Liver (tissue), 9 donors: Measurements from ENCODE around the gene CALML5. TPM values are rescaled to one million over a fixed set of nuclear protein-coding genes. Genes with fewer than 3 reads are reported as not detected.

Source experiments
- DNase-seq: peaks from one replicate; pipeline ENCODE4 v3.0.0-alpha.2; 2017; ENCODE audit warnings: low spot score
- H3K27ac ChIP-seq, 2 donors: one replicate each; pipeline ENCODE4 v1.7.0; 2013; ENCODE audit warnings: inconsistent platforms in 2 of 2, low read length in 2 of 2, control low read depth in 1 of 2, low read depth in 1 of 2, mild to moderate bottlenecking in 1 of 2
- H3K27me3 ChIP-seq, 4 donors: one replicate each; pipeline versions ENCODE4 v1.6.1 to v1.7.0; 2013; ENCODE audit warnings: low read length in 3 of 4, inconsistent platforms in 1 of 4, mild to moderate bottlenecking in 1 of 4, moderate library complexity in 1 of 4; ENCODE audit not compliant: control insufficient read depth in 4 of 4, insufficient read depth in 4 of 4
- H3K36me3 ChIP-seq, 4 donors: one replicate each; pipeline versions ENCODE4 v1.6.1 to v1.7.0; 2013; ENCODE audit warnings: low read length in 3 of 4, mild to moderate bottlenecking in 3 of 4, low read depth in 1 of 4, moderate library complexity in 1 of 4; ENCODE audit not compliant: control insufficient read depth in 4 of 4, insufficient read depth in 3 of 4
- H3K4me1 ChIP-seq, 4 donors: one replicate each; pipeline versions ENCODE4 v1.6.1 to v1.7.0; 2013; ENCODE audit warnings: low read length in 3 of 4, mild to moderate bottlenecking in 3 of 4, moderate library complexity in 1 of 4; ENCODE audit not compliant: control insufficient read depth in 4 of 4, insufficient read depth in 4 of 4
- H3K4me3 ChIP-seq, 3 donors: one replicate each; pipeline versions ENCODE4 v1.6.1 to v1.7.0; 2013; ENCODE audit warnings: low read length in 3 of 3, control low read depth in 1 of 3, low read depth in 1 of 3, mild to moderate bottlenecking in 1 of 3
- H3K9ac ChIP-seq, 2 donors: one replicate each; pipeline ENCODE4 v1.7.0; 2013; ENCODE audit warnings: low read length in 2 of 2, mild to moderate bottlenecking in 2 of 2, moderate library complexity in 2 of 2, control low read depth in 1 of 2, low read depth in 1 of 2
- H3K9me3 ChIP-seq, 4 donors: one replicate each; pipeline versions ENCODE4 v1.6.1 to v1.7.0; 2013; ENCODE audit warnings: low read length in 3 of 4; ENCODE audit not compliant: control insufficient read depth in 4 of 4
- ATF3 ChIP-seq: IDR thresholded peaks from 2 replicates; pipeline ENCODE4 v1.6.1; 2016; ENCODE audit warnings: antibody characterized with exemption
- EGR1 ChIP-seq, 2 donors: IDR thresholded peaks; 2 replicates each; pipeline ENCODE4 v1.6.1; 2016 to 2018; ENCODE audit warnings: antibody characterized with exemption in 2 of 2, low read depth in 2 of 2
- FOXA1 ChIP-seq: IDR thresholded peaks from 2 replicates; pipeline ENCODE4 v1.6.1; 2016; ENCODE audit warnings: antibody characterized with exemption
- FOXA2 ChIP-seq: IDR thresholded peaks from 2 replicates; pipeline ENCODE4 v1.6.1; 2016; ENCODE audit warnings: antibody characterized with exemption
- GABPA ChIP-seq, 2 donors: IDR thresholded peaks in 1 of 2; conservative IDR thresholded peaks in 1 of 2; 2 replicates each; pipeline ENCODE4 v1.6.1; 2016; ENCODE audit warnings: antibody characterized with exemption in 2 of 2, mild to moderate bottlenecking in 1 of 2, moderate library complexity in 1 of 2
- HNF4A ChIP-seq, 2 donors: conservative IDR thresholded peaks; 2 replicates each; pipeline ENCODE4 v1.6.1; 2016; ENCODE audit warnings: antibody characterized with exemption in 2 of 2, mild to moderate bottlenecking in 2 of 2
- JUND ChIP-seq, 2 donors: IDR thresholded peaks; 2 replicates each; pipeline ENCODE4 v1.6.1; 2016; ENCODE audit warnings: antibody characterized with exemption in 2 of 2
- NR2F2 ChIP-seq: IDR thresholded peaks from 2 replicates; pipeline ENCODE4 v1.6.1; 2016; ENCODE audit warnings: antibody characterized with exemption
- RAD21 ChIP-seq, 2 donors: IDR thresholded peaks; 2 replicates each; pipeline ENCODE4 v1.6.1; 2016; ENCODE audit warnings: antibody characterized with exemption in 2 of 2, mild to moderate bottlenecking in 2 of 2
- TAF1 ChIP-seq: conservative IDR thresholded peaks from 2 replicates; pipeline ENCODE4 v1.6.1; 2016; ENCODE audit warnings: antibody characterized with exemption, mild to moderate bottlenecking
- YY1 ChIP-seq: IDR thresholded peaks from 2 replicates; pipeline ENCODE4 v1.6.1; 2016; ENCODE audit warnings: antibody characterized with exemption, mild to moderate bottlenecking
- WGBS: extraction: QIAGEN DNeasy Blood & Tissue Kit; methylation state at CpG from one replicate; pipeline ENCODE4 v1.1.7; 2013; 5-methylcytosine and 5-hydroxymethylcytosine counted together
- polyA plus RNA-seq, 2 donors: library from polyadenylated mRNA; stranded (reverse) in 1 of 2; unstranded in 1 of 2; fragments of 200-250 nt in 1 of 2; fragments of >200 nt in 1 of 2; fragmentation: Nextera tagmentation in 1 of 2; extraction: Ambion mirVana in 1 of 2; gene quantifications; one replicate each; pipeline versions ENCODE4 v1.2.1 to v1.2.3, GENCODE V29; 2013 to 2015
- total RNA-seq, 2 donors: library from RNA; depleted of rRNA; stranded (reverse); fragments of >200 nt; gene quantifications; one replicate each; pipeline ENCODE4 v1.2.3, GENCODE V29; 2014
- TF ChIP-seq, protein P1 (sequence below): IDR thresholded peaks from 2 replicates; pipeline ENCODE4 v1.6.1; 2016; ENCODE audit warnings: antibody characterized with exemption, mild to moderate bottlenecking
- TF ChIP-seq, protein P2 (sequence below): fragments of 150-350 bp; IDR thresholded peaks from 2 replicates; pipeline ENCODE4 v1.5.1; 2017; ENCODE audit warnings: improper control_type of control experiment, low read depth, low read length; ENCODE audit not compliant: missing input control
- TF ChIP-seq, protein P3 (sequence below): IDR thresholded peaks from 2 replicates; pipeline ENCODE4 v1.6.1; 2016; ENCODE audit warnings: antibody characterized with exemption
- donor health status: healthy.
- donor health status: healthy.
- donor health status: healthy.
- donor health status: healthy.
- donor health status: healthy.

Gene CALML5
- total and polyA plus RNA-seq, 4 donors: not detected

DNA sequence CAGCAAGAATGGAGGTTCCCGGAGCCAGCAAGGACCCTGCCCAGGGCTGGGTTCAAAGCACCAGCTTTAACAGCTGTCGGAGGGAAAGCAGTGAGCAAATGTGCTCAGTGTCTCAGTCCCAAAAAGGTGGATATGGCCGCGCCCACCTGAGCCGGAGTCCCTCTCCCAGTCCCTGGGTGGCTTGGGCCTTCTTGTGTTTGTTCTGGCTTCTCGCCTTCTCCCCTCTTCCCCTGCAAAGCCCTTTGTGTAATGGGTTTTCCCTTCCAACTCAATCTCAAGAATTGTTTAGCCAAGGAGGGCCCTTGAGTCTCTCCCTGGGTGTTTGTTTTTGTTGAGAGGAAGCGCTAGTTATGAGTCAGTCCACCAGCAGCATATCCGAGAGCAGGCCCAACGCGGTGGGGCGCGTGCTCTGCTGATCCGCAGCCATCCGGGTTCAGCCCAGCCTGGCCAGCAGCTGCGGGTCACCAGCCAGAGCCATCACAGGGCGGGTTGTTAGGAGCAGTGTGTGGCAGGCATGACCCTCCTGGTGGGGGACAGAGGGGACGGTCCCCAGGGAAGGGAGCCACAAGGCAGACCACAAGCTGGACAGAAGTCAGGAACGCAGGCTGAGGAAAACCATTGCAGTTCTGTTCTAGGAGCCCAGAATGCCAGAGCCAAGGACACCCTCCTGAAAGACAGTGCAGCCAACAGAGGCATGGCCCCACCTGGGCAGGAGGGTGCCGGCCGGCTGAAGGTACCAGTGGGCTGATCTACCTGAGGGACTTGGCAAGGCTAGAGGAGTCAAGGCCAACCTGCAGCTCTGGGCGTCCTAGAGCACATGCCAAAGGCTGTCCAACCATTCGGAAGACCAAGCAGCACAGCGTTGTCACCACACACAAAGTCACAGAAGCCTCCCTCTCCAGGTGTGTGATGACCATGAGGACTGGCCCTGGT, 46.7 kb upstream of the CALML5 start:
- H3K9me3 ChIP-seq: no peaks in the 10 kb centered on the region
- no peak overlapping the region for H3K9ac ChIP-seq
- H3K27ac ChIP-seq: no peak overlapping the region
- peaks cover 3 to 44% (median 29%) of the 10 kb centered on the region in 4 donors for H3K4me1 ChIP-seq
- H3K27me3 ChIP-seq: no peaks in the 10 kb centered on the region
- no peaks in the 10 kb centered on the region for H3K36me3 ChIP-seq
- H3K4me3 ChIP-seq: no peak overlapping the region
- TF ChIP-seq TAF1 (no peak), RAD21 (IDR thresholded peaks at IDR 0.05) (no peak), YY1 (no peak), JUND (IDR thresholded peaks at IDR 0.05) (no peak), FOXA2 (no peak), EGR1 (IDR thresholded peaks at IDR 0.05; ENCODE audit: low read depth in 2 of 2) (no peak), ATF3 (no peak)
- TF ChIP-seq, protein P1, sequence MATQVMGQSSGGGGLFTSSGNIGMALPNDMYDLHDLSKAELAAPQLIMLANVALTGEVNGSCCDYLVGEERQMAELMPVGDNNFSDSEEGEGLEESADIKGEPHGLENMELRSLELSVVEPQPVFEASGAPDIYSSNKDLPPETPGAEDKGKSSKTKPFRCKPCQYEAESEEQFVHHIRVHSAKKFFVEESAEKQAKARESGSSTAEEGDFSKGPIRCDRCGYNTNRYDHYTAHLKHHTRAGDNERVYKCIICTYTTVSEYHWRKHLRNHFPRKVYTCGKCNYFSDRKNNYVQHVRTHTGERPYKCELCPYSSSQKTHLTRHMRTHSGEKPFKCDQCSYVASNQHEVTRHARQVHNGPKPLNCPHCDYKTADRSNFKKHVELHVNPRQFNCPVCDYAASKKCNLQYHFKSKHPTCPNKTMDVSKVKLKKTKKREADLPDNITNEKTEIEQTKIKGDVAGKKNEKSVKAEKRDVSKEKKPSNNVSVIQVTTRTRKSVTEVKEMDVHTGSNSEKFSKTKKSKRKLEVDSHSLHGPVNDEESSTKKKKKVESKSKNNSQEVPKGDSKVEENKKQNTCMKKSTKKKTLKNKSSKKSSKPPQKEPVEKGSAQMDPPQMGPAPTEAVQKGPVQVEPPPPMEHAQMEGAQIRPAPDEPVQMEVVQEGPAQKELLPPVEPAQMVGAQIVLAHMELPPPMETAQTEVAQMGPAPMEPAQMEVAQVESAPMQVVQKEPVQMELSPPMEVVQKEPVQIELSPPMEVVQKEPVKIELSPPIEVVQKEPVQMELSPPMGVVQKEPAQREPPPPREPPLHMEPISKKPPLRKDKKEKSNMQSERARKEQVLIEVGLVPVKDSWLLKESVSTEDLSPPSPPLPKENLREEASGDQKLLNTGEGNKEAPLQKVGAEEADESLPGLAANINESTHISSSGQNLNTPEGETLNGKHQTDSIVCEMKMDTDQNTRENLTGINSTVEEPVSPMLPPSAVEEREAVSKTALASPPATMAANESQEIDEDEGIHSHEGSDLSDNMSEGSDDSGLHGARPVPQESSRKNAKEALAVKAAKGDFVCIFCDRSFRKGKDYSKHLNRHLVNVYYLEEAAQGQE: no peak
- TF ChIP-seq, protein P2, sequence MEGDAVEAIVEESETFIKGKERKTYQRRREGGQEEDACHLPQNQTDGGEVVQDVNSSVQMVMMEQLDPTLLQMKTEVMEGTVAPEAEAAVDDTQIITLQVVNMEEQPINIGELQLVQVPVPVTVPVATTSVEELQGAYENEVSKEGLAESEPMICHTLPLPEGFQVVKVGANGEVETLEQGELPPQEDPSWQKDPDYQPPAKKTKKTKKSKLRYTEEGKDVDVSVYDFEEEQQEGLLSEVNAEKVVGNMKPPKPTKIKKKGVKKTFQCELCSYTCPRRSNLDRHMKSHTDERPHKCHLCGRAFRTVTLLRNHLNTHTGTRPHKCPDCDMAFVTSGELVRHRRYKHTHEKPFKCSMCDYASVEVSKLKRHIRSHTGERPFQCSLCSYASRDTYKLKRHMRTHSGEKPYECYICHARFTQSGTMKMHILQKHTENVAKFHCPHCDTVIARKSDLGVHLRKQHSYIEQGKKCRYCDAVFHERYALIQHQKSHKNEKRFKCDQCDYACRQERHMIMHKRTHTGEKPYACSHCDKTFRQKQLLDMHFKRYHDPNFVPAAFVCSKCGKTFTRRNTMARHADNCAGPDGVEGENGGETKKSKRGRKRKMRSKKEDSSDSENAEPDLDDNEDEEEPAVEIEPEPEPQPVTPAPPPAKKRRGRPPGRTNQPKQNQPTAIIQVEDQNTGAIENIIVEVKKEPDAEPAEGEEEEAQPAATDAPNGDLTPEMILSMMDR: no peak
- WGBS: 79% methylated on average over 23 of the region's 23 CpGs
- no peak for DNase-seq

DNA sequence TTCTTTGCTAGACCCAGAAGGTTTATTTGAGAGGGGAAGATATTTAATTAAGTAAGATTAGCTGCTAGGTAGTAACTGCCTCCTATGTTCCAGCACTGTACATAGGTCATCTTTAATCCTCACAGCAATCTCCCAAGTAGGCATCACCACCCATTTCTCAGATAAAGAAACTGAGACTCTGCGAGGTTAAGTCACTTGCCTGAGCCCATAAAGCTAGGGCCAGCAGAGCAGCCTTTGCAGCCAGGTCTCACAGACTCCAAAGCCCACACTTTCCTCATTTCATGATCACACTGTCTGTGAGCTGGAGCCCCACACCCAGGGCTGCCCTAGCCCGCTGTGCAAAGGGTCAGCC, 46.0 kb upstream of the CALML5 start:
- Histone ChIP-seq H3K9me3 (no peaks in the 10 kb centered on the region), H3K4me1 (peaks cover 3 to 44% (median 29%) of the 10 kb centered on the region in 4 donors), H3K27me3 (no peaks in the 10 kb centered on the region), H3K9ac (no peak overlapping the region), H3K36me3 (no peaks in the 10 kb centered on the region), H3K27ac (no peak overlapping the region), H3K4me3 (no peak overlapping the region)
- no peak for TF ChIP-seq HNF4A (conservative IDR thresholded peaks at IDR 0.05)
- TF ChIP-seq ATF3: no peak
- TF ChIP-seq GABPA (IDR thresholded peaks at IDR 0.05 in 1 of 2, conservative IDR thresholded peaks at IDR 0.05 in 1 of 2): no peak
- TF ChIP-seq NR2F2: no peak
- no peak for TF ChIP-seq FOXA1
- TF ChIP-seq FOXA2: no peak
- TF ChIP-seq, protein P3, sequence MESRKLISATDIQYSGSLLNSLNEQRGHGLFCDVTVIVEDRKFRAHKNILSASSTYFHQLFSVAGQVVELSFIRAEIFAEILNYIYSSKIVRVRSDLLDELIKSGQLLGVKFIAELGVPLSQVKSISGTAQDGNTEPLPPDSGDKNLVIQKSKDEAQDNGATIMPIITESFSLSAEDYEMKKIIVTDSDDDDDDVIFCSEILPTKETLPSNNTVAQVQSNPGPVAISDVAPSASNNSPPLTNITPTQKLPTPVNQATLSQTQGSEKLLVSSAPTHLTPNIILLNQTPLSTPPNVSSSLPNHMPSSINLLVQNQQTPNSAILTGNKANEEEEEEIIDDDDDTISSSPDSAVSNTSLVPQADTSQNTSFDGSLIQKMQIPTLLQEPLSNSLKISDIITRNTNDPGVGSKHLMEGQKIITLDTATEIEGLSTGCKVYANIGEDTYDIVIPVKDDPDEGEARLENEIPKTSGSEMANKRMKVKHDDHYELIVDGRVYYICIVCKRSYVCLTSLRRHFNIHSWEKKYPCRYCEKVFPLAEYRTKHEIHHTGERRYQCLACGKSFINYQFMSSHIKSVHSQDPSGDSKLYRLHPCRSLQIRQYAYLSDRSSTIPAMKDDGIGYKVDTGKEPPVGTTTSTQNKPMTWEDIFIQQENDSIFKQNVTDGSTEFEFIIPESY: no peak
- DNase-seq: no peak
- WGBS: 91% methylated on average over 2 of the region's 2 CpGs
